BLaER1 treated with 17β-estradiol and CSF1 and Interleukin-3, amounts not matched to agents 10 nM and 100 nM (cell line): ENCODE data around the gene ZDHHC11B.
"Not testable (repeated sequence)": the region's sequence is repeated elsewhere in the genome, so short reads cannot be mapped to it uniquely, and the experiment has no call there.

Source experiments
- H3K27ac ChIP-seq, 11 experiments: shearing (Covaris generic); formaldehyde crosslinking; 2 replicates each; pipeline ENCODE4 v1.8.1; 2022
- H3K27me3 ChIP-seq, 11 experiments: shearing (Covaris generic); formaldehyde crosslinking; 2 replicates each; pipeline ENCODE4 v1.8.1; 2022
- H3K36me3 ChIP-seq, 11 experiments: shearing (Covaris generic); formaldehyde crosslinking; 2 replicates each; pipeline ENCODE4 v1.8.1; 2022
- H3K4me1 ChIP-seq, 10 experiments: shearing (Covaris generic); formaldehyde crosslinking; 2 replicates each; pipeline ENCODE4 v1.8.1; 2022
- H3K4me2 ChIP-seq, 11 experiments: shearing (Covaris generic); formaldehyde crosslinking; 2 replicates each; pipeline ENCODE4 v1.8.1; 2022
- H3K4me3 ChIP-seq, 10 experiments: shearing (Covaris generic); formaldehyde crosslinking; 2 replicates each; pipeline ENCODE4 v1.8.1; 2022
- H3K9ac ChIP-seq, 11 experiments: shearing (Covaris generic); formaldehyde crosslinking; 2 replicates each; pipeline ENCODE4 v1.8.1; 2022
- H3K9me3 ChIP-seq, 11 experiments: shearing (Covaris generic); formaldehyde crosslinking; replicated peaks in 1 of 11; 2 replicates each; pipeline ENCODE4 v1.8.1; 2022
- H4K20me1 ChIP-seq, 11 experiments: shearing (Covaris generic); formaldehyde crosslinking; 2 replicates each; pipeline ENCODE4 v1.8.1; 2022
- Cebpa-rat ChIP-seq, 11 experiments: shearing (Covaris generic); IDR thresholded peaks; 2 replicates each; pipeline ENCODE4 v1.8.1; 2022

The ZDHHC11B gene

GRCh38 chr5:801472-801871 is 16.9 kb upstream of the ZDHHC11B start:
- Histone ChIP-seq H3K4me2 (no peak overlapping the region), H3K4me1 (no peaks in the 10 kb centered on the region), H3K27me3 (no peaks in the 10 kb centered on the region), H4K20me1 (no peaks in the 10 kb centered on the region), H3K4me3 (no peak overlapping the region), H3K27ac (no peak overlapping the region), H3K9me3 (peaks cover 14 to 28% (median 21%) of the 10 kb centered on the region in 11 experiments), H3K9ac (no peak overlapping the region), H3K36me3 (no peaks in the 10 kb centered on the region)
- no peak for TF ChIP-seq Cebpa-rat (IDR thresholded peaks at IDR 0.05)

GRCh38 chr5:801055-801454 is 16.5 kb upstream of the ZDHHC11B start:
- H3K36me3 ChIP-seq, H4K20me1 ChIP-seq, H3K4me3 ChIP-seq, H3K9ac ChIP-seq, H3K27me3 ChIP-seq, H3K27ac ChIP-seq, H3K4me1 ChIP-seq, H3K4me2 ChIP-seq: not testable (repeated sequence)
- H3K9me3 ChIP-seq = peaks cover 14 to 28% (median 21%) of the 10 kb centered on the region in 11 experiments

- not testable (repeated sequence) for H3K4me1 ChIP-seq, H3K27ac ChIP-seq, H4K20me1 ChIP-seq, H3K27me3 ChIP-seq, H3K4me2 ChIP-seq, H3K9ac ChIP-seq, H3K36me3 ChIP-seq, H3K4me3 ChIP-seq
- H3K9me3 ChIP-seq = peaks cover 4 to 17% (median 10%) of the 10 kb centered on the region in 11 experiments; a peak in 14 of 22 replicates
These were observed 14.1 kb upstream of the ZDHHC11B start for GRCh38 chr5:798505-799138.

GRCh38 chr5:797986-798385 is 13.5 kb upstream of the ZDHHC11B start:
- not testable (repeated sequence) for H3K36me3 ChIP-seq, H3K27ac ChIP-seq, H3K4me3 ChIP-seq, H4K20me1 ChIP-seq, H3K4me1 ChIP-seq, H3K9ac ChIP-seq, H3K27me3 ChIP-seq, H3K4me2 ChIP-seq
- peaks cover 2 to 12% (median 5%) of the 10 kb centered on the region in 11 experiments; a peak in 10 of 22 replicates for H3K9me3 ChIP-seq

- H3K4me3 ChIP-seq, H3K36me3 ChIP-seq, H3K27me3 ChIP-seq, H3K4me1 ChIP-seq, H3K4me2 ChIP-seq, H4K20me1 ChIP-seq, H3K9me3 ChIP-seq, H3K27ac ChIP-seq, H3K9ac ChIP-seq: not testable (repeated sequence)
These were observed 11.3 kb upstream of the ZDHHC11B start for GRCh38 chr5:795873-796272.

GRCh38 chr5:794948-795347 is 10.4 kb upstream of the ZDHHC11B start:
- not testable (repeated sequence) for H4K20me1 ChIP-seq, H3K4me1 ChIP-seq, H3K4me2 ChIP-seq, H3K27me3 ChIP-seq, H3K9me3 ChIP-seq, H3K4me3 ChIP-seq, H3K9ac ChIP-seq, H3K36me3 ChIP-seq, H3K27ac ChIP-seq

- H3K4me3 ChIP-seq, H3K4me2 ChIP-seq, H3K9ac ChIP-seq, H3K36me3 ChIP-seq, H4K20me1 ChIP-seq, H3K27ac ChIP-seq: not testable (repeated sequence)
- Histone ChIP-seq H3K9me3 (peaks cover 0 to 10% (median 0%) of the 10 kb centered on the region in 11 experiments; a peak in 4 of 22 replicates), H3K4me1 (peaks cover 0 to 13% (median 12%) of the 10 kb centered on the region in 10 experiments; a peak in 15 of 20 replicates), H3K27me3 (peaks cover 15 to 19% (median 18%) of the 10 kb centered on the region in 11 experiments)
These were observed 4.2 kb upstream of the ZDHHC11B start for GRCh38 chr5:788703-789102.

- H4K20me1 ChIP-seq = not testable (repeated sequence)
- Histone ChIP-seq H3K4me1 (peaks cover 0 to 17% (median 14%) of the 10 kb centered on the region in 10 experiments; a peak in 15 of 20 replicates), H3K9me3 (peaks cover 0 to 10% (median 0%) of the 10 kb centered on the region in 11 experiments; a peak in 4 of 22 replicates)
These were observed 3.3 kb upstream of the ZDHHC11B start for GRCh38 chr5:787857-788233.

GRCh38 chr5:787224-787856 is 2.8 kb upstream of the ZDHHC11B start:
- H3K4me1 ChIP-seq = peaks cover 0 to 17% (median 14%) of the 10 kb centered on the region in 10 experiments; a peak in 15 of 20 replicates
- not testable (repeated sequence) for H3K9ac ChIP-seq, H3K4me2 ChIP-seq, H4K20me1 ChIP-seq, H3K36me3 ChIP-seq, H3K4me3 ChIP-seq, H3K27ac ChIP-seq
- peaks cover 16 to 24% (median 19%) of the 10 kb centered on the region in 11 experiments for H3K27me3 ChIP-seq
- peaks cover 0 to 10% (median 0%) of the 10 kb centered on the region in 11 experiments; a peak in 4 of 22 replicates for H3K9me3 ChIP-seq

More at GRCh38 chr5:787857-788233, 3.3 kb upstream of the ZDHHC11B start:
- not testable (repeated sequence) for H3K9ac ChIP-seq, H3K4me2 ChIP-seq, H3K4me3 ChIP-seq, H3K36me3 ChIP-seq, H3K27ac ChIP-seq
- peaks cover 16 to 24% (median 19%) of the 10 kb centered on the region in 11 experiments for H3K27me3 ChIP-seq

- Histone ChIP-seq H3K4me2 (peak overlapping the region; percentile 88 to 98 (median 94)), H3K27me3 (peaks cover 16 to 24% (median 19%) of the 10 kb centered on the region in 11 experiments), H3K4me1 (peaks cover 0 to 23% (median 18%) of the 10 kb centered on the region in 10 experiments; a peak in 16 of 20 replicates), H3K4me3 (peak overlapping the region; percentile 61 to 77 (median 68)), H3K9ac (peak overlapping the region in 10 of 11 experiments; percentile 45 to 74 (median 62); a peak in 17 of 22 replicates)
- not testable (repeated sequence) for H3K9me3 ChIP-seq, H4K20me1 ChIP-seq, H3K36me3 ChIP-seq, H3K27ac ChIP-seq
These were observed 714 bp upstream of the ZDHHC11B start for GRCh38 chr5:785181-785705.

GRCh38 chr5:783881-784427 is 575 bp downstream of the ZDHHC11B start:
- H3K27ac ChIP-seq, H3K9me3 ChIP-seq, H3K36me3 ChIP-seq, H4K20me1 ChIP-seq: not testable (repeated sequence)
- H3K27me3 ChIP-seq = peaks cover 16 to 24% (median 19%) of the 10 kb centered on the region in 11 experiments
- H3K4me3 ChIP-seq = peak overlapping the region; percentile 61 to 77 (median 68)
- peaks cover 0 to 27% (median 19%) of the 10 kb centered on the region in 10 experiments; a peak in 16 of 20 replicates for H3K4me1 ChIP-seq
- peak overlapping the region in 6 of 11 experiments; percentile 29 to 62 (median 49); a peak in 7 of 22 replicates for H3K9ac ChIP-seq
- peak overlapping the region; percentile 88 to 98 (median 97) for H3K4me2 ChIP-seq

- H3K9ac ChIP-seq, H3K27ac ChIP-seq, H3K9me3 ChIP-seq, H4K20me1 ChIP-seq, H3K36me3 ChIP-seq: not testable (repeated sequence)
- H3K27me3 ChIP-seq = peaks cover 16 to 24% (median 19%) of the 10 kb centered on the region in 11 experiments
- peak overlapping the region in 8 of 10 experiments; percentile 34 to 69 (median 58); a peak in 9 of 20 replicates for H3K4me3 ChIP-seq
- H3K4me2 ChIP-seq = peak overlapping the region; percentile 74 to 98 (median 97)
- peaks cover 0 to 27% (median 19%) of the 10 kb centered on the region in 10 experiments; a peak in 16 of 20 replicates for H3K4me1 ChIP-seq
These were observed 1.3 kb downstream of the ZDHHC11B start for GRCh38 chr5:783049-783802.
